ENCODE measurements around the gene AQP2. TPM values are rescaled to one million over a fixed set of nuclear protein-coding genes. Genes with fewer than 3 reads are reported as not detected.

AQP2 gene
- total RNA-seq, 1 donor from 2014 or later, result not detected

DNA sequence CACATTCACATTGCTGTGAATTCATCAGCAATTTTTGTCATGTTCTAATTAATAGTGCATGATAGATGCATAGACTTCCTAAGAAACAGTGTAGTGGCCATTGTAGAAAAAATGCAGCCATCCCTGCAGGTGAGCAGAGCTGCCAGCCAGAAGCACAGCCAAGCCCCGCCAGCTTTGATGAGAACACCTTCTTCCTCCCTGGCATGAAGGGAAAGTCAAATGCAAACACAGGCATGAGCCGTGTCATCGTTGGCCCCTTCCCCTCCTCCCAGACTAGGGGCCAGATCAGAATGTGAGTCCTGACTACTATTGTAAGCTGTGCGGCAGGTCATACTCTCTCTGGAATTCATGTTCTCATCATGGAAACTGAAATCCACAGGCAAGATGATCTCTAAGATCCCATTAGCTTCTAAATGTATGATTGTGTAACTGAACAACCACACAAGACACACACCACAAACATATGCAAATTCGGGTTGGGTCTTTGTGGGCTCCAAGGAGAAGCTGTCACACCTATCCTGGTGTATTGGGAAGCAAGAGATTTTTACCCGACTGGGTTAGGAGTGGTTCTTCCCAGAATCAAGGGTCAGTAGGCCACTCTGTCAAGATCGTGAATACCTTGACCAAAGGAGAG, 2.8 kb upstream of the AQP2 start:
- TF ChIP-seq, protein P1, sequence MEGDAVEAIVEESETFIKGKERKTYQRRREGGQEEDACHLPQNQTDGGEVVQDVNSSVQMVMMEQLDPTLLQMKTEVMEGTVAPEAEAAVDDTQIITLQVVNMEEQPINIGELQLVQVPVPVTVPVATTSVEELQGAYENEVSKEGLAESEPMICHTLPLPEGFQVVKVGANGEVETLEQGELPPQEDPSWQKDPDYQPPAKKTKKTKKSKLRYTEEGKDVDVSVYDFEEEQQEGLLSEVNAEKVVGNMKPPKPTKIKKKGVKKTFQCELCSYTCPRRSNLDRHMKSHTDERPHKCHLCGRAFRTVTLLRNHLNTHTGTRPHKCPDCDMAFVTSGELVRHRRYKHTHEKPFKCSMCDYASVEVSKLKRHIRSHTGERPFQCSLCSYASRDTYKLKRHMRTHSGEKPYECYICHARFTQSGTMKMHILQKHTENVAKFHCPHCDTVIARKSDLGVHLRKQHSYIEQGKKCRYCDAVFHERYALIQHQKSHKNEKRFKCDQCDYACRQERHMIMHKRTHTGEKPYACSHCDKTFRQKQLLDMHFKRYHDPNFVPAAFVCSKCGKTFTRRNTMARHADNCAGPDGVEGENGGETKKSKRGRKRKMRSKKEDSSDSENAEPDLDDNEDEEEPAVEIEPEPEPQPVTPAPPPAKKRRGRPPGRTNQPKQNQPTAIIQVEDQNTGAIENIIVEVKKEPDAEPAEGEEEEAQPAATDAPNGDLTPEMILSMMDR (IDR thresholded peaks at IDR 0.05), result no peak
- Mint-ChIP-seq H3K9me3 (ENCODE audit: unreplicated experiment) (no peaks in the 10 kb centered on the region), H3K27me3 (ENCODE audit: unreplicated experiment) (no peaks in the 10 kb centered on the region), H3K36me3 (ENCODE audit: unreplicated experiment) (no peaks in the 10 kb centered on the region), H3K27ac (ENCODE audit: unreplicated experiment) (no peak overlapping the region), H3K4me1 (ENCODE audit: unreplicated experiment) (peaks cover 8% of the 10 kb centered on the region), H3K4me3 (ENCODE audit: unreplicated experiment) (no peak overlapping the region)
- no peak for DNase-seq (ENCODE audit: extremely low spot score, unreplicated experiment)

DNA sequence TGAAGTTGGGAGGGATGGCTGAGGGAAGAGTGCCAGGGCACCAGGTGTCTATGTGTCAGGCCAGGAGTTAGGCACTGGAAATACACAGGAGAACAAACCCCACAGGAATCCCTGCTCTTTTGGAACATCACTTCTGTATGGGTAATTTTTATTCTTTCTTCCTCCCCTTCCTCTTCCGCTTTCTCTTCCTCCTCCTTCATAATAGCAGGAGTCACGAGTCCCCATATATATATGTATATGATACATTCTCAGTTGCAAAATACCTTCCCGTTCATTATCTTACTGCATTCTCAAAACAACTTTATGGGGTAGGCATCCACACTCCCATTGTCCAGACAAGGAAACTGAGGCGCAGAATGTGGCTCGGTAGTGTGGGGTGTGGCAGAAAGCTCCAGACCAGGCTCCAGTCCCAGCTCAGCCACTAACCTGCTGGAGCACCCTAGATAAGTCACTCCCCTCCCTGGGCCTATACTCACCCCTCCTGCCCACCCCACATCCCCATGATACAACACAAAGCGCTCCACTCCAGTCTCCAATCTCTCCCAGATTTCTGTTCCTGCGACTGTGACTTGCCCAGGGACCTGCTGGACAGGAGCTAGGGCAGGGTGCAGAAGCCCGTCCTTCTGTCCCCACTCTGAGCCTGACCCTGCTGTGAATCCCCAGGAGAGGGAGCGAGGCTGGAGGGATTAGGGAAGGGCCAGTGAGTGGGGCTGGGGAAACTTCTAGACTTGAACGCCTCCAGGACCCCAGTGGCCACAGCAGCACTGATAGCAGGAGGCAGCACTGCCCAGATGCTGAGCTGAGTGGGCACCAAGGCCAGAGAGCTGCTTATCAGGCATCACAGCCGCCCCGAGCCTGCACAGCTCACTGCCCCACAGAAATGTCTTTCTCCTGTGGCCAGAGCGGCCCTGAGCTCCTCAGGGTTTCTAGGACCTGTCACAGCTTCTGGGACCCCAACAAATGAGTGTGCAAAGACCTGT, 1.4 kb upstream of the AQP2 start:
- no peaks in the 10 kb centered on the region for H3K36me3 Mint-ChIP-seq (ENCODE audit: unreplicated experiment)
- peaks cover 8% of the 10 kb centered on the region for H3K4me1 Mint-ChIP-seq (ENCODE audit: unreplicated experiment)
- TF ChIP-seq, protein P1 (IDR thresholded peaks at IDR 0.05), result no peak
- no peak overlapping the region for H3K27ac Mint-ChIP-seq (ENCODE audit: unreplicated experiment)
- H3K27me3 Mint-ChIP-seq (ENCODE audit: unreplicated experiment), result no peaks in the 10 kb centered on the region
- H3K4me3 Mint-ChIP-seq (ENCODE audit: unreplicated experiment), result no peak overlapping the region
- no peaks in the 10 kb centered on the region for H3K9me3 Mint-ChIP-seq (ENCODE audit: unreplicated experiment)
- DNase-seq (ENCODE audit: extremely low spot score, unreplicated experiment), result no peak

DNA sequence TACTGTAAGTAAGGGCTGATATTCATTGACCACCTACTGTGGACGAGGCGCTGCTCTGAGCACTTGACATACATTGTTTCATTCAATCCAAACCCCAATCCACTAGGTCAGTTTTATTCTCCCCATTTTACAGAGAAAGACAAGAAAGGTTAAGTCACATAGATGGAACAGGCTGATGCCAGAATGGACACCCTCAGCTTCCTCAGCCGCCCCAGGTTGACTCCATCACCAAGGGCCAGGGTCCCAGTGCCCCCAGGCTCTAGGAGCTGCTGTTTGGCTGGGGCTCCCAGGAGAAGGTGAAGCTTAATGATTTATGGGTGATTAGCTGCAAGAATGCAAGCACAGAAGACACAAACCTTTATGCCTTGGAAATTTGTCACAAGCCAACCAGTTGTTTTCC, 671 bp upstream of the AQP2 start:
- H3K9me3 Mint-ChIP-seq (ENCODE audit: unreplicated experiment), result no peaks in the 10 kb centered on the region
- H3K4me3 Mint-ChIP-seq (ENCODE audit: unreplicated experiment), result no peak overlapping the region
- TF ChIP-seq, protein P1 (IDR thresholded peaks at IDR 0.05), result no peak
- peaks cover 8% of the 10 kb centered on the region for H3K4me1 Mint-ChIP-seq (ENCODE audit: unreplicated experiment)
- DNase-seq (ENCODE audit: extremely low spot score, unreplicated experiment), result no peak
- no peak overlapping the region for H3K27ac Mint-ChIP-seq (ENCODE audit: unreplicated experiment)
- H3K27me3 Mint-ChIP-seq (ENCODE audit: unreplicated experiment), result no peaks in the 10 kb centered on the region
- no peaks in the 10 kb centered on the region for H3K36me3 Mint-ChIP-seq (ENCODE audit: unreplicated experiment)

DNA sequence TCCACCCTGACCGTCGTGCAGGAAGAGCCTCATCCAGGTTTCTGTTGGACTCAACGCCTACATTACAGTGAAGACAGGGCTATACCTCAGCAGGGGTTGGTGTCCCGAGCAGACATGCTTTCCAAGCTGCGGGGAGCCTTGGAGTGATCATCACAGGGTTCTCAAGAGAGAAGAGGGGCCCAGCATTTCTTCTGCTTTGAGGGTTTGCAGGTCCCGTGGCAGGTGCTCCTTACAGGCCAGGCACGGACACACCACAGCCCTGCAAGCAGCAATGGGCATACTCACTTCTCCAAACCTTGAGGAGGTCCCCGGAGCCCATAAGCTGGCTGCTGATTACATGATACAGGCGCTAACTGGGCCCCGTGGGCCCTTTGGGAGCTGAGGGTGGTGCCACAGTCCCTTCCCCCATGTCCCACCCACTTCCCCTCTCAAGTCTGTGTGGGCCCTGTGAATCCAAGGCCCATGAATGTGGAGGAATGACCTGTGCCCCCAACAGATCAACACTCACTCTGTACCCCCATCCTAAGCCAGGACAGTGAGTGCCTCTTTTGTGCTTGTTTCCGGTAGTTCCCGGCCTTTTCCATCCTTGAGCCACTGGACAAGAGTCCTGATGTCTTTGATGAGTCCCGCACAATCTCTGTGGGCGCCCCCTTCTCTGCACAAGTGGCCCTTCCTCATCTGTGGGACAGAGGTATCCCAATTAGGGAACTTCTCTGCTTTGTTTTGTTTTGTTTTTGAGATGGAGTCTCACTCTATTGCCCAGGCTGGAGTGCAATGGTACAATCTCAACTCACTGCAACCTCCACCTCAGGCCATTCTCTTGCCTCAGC, 1.1 kb downstream of the AQP2 start:
- Mint-ChIP-seq H3K4me1 (ENCODE audit: unreplicated experiment) (no peaks in the 10 kb centered on the region), H3K27me3 (ENCODE audit: unreplicated experiment) (no peaks in the 10 kb centered on the region), H3K36me3 (ENCODE audit: unreplicated experiment) (no peaks in the 10 kb centered on the region), H3K27ac (ENCODE audit: unreplicated experiment) (no peak overlapping the region), H3K4me3 (ENCODE audit: unreplicated experiment) (no peak overlapping the region), H3K9me3 (ENCODE audit: unreplicated experiment) (no peaks in the 10 kb centered on the region)
- DNase-seq (ENCODE audit: extremely low spot score, unreplicated experiment), result no peak
- TF ChIP-seq, protein P1 (IDR thresholded peaks at IDR 0.05), result no peak

Measured in osteocyte (in vitro differentiated cells).